HepG2 (cell line): ENCODE measurements around the gene MUTYH. TPM values are rescaled to one million over a fixed set of nuclear protein-coding genes. Genes with fewer than 3 reads are reported as not detected.

ENCODE experiments used
- ATAC-seq: fragments of 200-7000 bp; cut with Tn5 transposase; 3 replicates; pipeline ENCODE4 v1.9.1; 2020; ENCODE audit warnings: mild to moderate bottlenecking, moderate library complexity
- BruUV-seq: library from RNA; stranded (reverse); fragments of 400-500 nt; replicated peaks from 2 replicates; lab custom pipeline; 2021; lab: Mats Ljungman, UMichigan
- CTCF ChIA-PET: fragments of 300-600 bp; formaldehyde crosslinking; extraction: SDS; loops from one replicate; lab custom pipeline; 2021; ENCODE audit warnings: low total read pairs, inconsistent platforms, low intra/inter-chr PET ratio; lab: Yijun Ruan, JAX
- POLR2A ChIA-PET: fragments of 350-600 bp; sonication (Branson Sonifier 250); formaldehyde crosslinking; loops from one replicate; lab custom pipeline; 2020; ENCODE audit warnings: antibody characterized with exemption, inconsistent platforms; lab: Yijun Ruan, JAX
- DNase-seq: peaks from one replicate; pipeline ENCODE4 v3.0.0-alpha.2; 2015; ENCODE audit warnings: low spot score
- FAIRE-seq: peaks from 3 replicates; lab custom pipeline; 2011; peaks lifted over from hg19 to GRCh38; lab: Jason Lieb, UNC
- H2AFZ ChIP-seq: one replicate; pipeline ENCODE4 v1.6.1; 2011; ENCODE audit warnings: low read length, inconsistent platforms
- H3K27ac ChIP-seq: fragments of 300-600 bp; 3 replicates; pipeline ENCODE4 v1.8.0; 2011; ENCODE audit warnings: mixed run types, mild to moderate bottlenecking, mixed read lengths, low read length, inconsistent platforms; ENCODE audit not compliant: insufficient read depth; ENCODE audit errors: extremely low read length
- H3K27me3 ChIP-seq, 2 experiments: fragments of 200-600 bp in 1 of 2; 2 replicates in 1 of 2; 3 replicates in 1 of 2; pipeline versions ENCODE4 v1.6.0 to v1.8.0; 2011; ENCODE audit warnings: low read length in 2 of 2, mild to moderate bottlenecking in 2 of 2, moderate library complexity in 2 of 2, inconsistent platforms in 1 of 2; ENCODE audit not compliant: insufficient read depth in 2 of 2, control insufficient read depth in 1 of 2
- H3K36me3 ChIP-seq, 2 experiments: fragments of 200-600 bp in 1 of 2; replicated peaks in 1 of 2; 2 replicates in 1 of 2; 3 replicates in 1 of 2; pipeline versions ENCODE4 v1.5.1 to v1.8.0; 2011; ENCODE audit warnings: low read length in 2 of 2, inconsistent platforms in 1 of 2; ENCODE audit not compliant: insufficient read depth in 2 of 2, control insufficient read depth in 1 of 2
- H3K4me1 ChIP-seq: 2 replicates; pipeline ENCODE4 v1.5.1; 2012; ENCODE audit warnings: low read length, inconsistent platforms; ENCODE audit not compliant: insufficient read depth
- H3K4me2 ChIP-seq: 2 replicates; pipeline ENCODE4 v1.6.0; 2011; ENCODE audit warnings: low read depth, low read length, inconsistent platforms
- H3K4me3 ChIP-seq, 3 experiments: fragments of 200-600 bp in 1 of 3; sonication (generic), shearing (Covaris generic) in 1 of 3; replicated peaks in 1 of 3; 2 replicates each; pipeline ENCODE4 v1.5.1; 2011 to 2016; ENCODE audit warnings: low read length in 3 of 3, inconsistent platforms in 2 of 3, low read depth in 2 of 3, mild to moderate bottlenecking in 2 of 3, control low read depth in 1 of 3, mixed read lengths in 1 of 3; ENCODE audit not compliant: insufficient read depth in 1 of 3
- H3K79me2 ChIP-seq: one replicate; pipeline ENCODE4 v1.6.1; 2011; ENCODE audit warnings: low read length, inconsistent platforms; ENCODE audit not compliant: insufficient read depth
- H3K9ac ChIP-seq: 2 replicates; pipeline ENCODE4 v1.6.0; 2011; ENCODE audit warnings: mild to moderate bottlenecking, low read depth, low read length, inconsistent platforms; ENCODE audit not compliant: insufficient read depth
- H3K9me3 ChIP-seq: 2 replicates; pipeline ENCODE4 v1.5.1; 2012; ENCODE audit warnings: mild to moderate bottlenecking, low read length
- H4K20me1 ChIP-seq: 2 replicates; pipeline ENCODE4 v1.6.0; 2011; ENCODE audit warnings: inconsistent platforms, mild to moderate bottlenecking, low read length, moderate library complexity; ENCODE audit not compliant: insufficient read depth
- BRCA1 ChIP-seq: sonication (generic); formaldehyde crosslinking; IDR thresholded peaks from 2 replicates; pipeline ENCODE4 v1.4.0; 2020; ENCODE audit warnings: missing genetic modification reagents
- CCDC6 ChIP-seq: sonication (generic); formaldehyde crosslinking; IDR thresholded peaks from 2 replicates; pipeline ENCODE4 v1.8.1; 2022; ENCODE audit warnings: mild to moderate bottlenecking, missing genetic modification reagents, moderate library complexity
- CREB3 ChIP-seq: sonication (generic); formaldehyde crosslinking; IDR thresholded peaks from 2 replicates; pipeline ENCODE4 v1.5.0; 2020; ENCODE audit warnings: missing genetic modification reagents
- ZBTB37 ChIP-seq: sonication (generic); formaldehyde crosslinking; IDR thresholded peaks from 2 replicates; pipeline ENCODE4 v1.4.0; 2020; ENCODE audit warnings: mild to moderate bottlenecking, missing genetic modification reagents
- ZFP90 ChIP-seq: sonication (generic); formaldehyde crosslinking; IDR thresholded peaks from 2 replicates; pipeline ENCODE4 v1.8.0; 2022; ENCODE audit warnings: missing genetic modification reagents, mild to moderate bottlenecking, inconsistent platforms, borderline replicate concordance
- ZSCAN12 ChIP-seq: sonication (generic); formaldehyde crosslinking; IDR thresholded peaks from 2 replicates; pipeline ENCODE4 v1.9.0; 2021; ENCODE audit warnings: mild to moderate bottlenecking, missing genetic modification reagents
- in situ Hi-C: cut with HindIII; loops from 2 replicates; pipeline ENCODE4 v1.10.0; 2017; ENCODE audit warnings: low pct_unique_long_range_greater_than_20kb; ENCODE audit not compliant: extremely low pct_ligation_motif_present
- intact Hi-C: fragments of 100-400 bp; cut with micrococcal nuclease; formaldehyde crosslinking; loops from one replicate; pipeline ENCODE4 v1.10.0; 2022; ENCODE audit not compliant: unreplicated experiment
- polyA plus RNA-seq, 8 experiments: library from polyadenylated mRNA; depleted of rRNA in 3 of 8; stranded (reverse) in 7 of 8; unstranded in 1 of 8; fragments of >200 nt; fragmentation: Illumina TruSeq in 4 of 8; extraction: Trizol in 4 of 8; gene quantifications; 2 replicates each; pipeline versions ENCODE4 v1.2.1 to v1.2.3, GENCODE V29; 2011 to 2016; ENCODE audit warnings: low read depth in 4 of 8, missing spikeins in 1 of 8, mixed read lengths in 1 of 8; ENCODE audit not compliant: insufficient read depth in 1 of 8
- total RNA-seq, 5 experiments: library from RNA; depleted of rRNA; stranded (reverse); fragments of >200 nt; fragmentation: Illumina TruSeq; extraction: Trizol; gene quantifications; 2 replicates each; pipeline ENCODE4 v1.2.3, GENCODE V29; 2016; ENCODE audit warnings: low read depth in 1 of 5
- TF ChIP-seq, protein P1 (sequence below): sonication (generic); formaldehyde crosslinking; IDR thresholded peaks from 2 replicates; pipeline ENCODE4 v1.8.0; 2022; ENCODE audit warnings: missing genetic modification reagents, mild to moderate bottlenecking, borderline replicate concordance

The MUTYH gene
- total and polyA plus RNA-seq, 2 of the 13 experiments (the other 11 are each of a cell fraction or from before 2014, with no cell fraction given), result 16.3 to 17.1 TPM

DNA sequence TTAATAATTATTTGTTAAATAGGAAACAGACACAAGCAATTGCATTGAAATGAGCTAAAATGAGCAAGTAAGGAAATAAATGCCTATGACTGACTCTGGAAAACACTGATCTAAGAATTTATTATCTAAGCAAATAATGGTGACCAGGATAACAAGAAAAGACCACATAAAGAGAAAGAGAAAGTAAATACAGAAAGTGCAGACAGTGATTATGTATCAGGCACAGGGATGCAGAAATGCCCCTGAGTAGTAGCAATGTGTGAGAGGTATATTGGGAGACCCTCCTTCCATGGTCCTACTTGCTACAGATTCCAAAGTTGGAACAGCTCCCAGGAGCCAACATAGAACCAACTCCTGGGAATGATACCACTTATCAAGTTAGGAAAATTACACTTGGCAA is 33.3 kb upstream of the MUTYH start (continued):
- TF ChIP-seq ZBTB37 (CRISPR knock-in tag) (no peak), ZSCAN12 (CRISPR knock-in tag) (no peak), CREB3 (no peak), BRCA1 (CRISPR knock-in tag) (no peak), CCDC6 (no peak)

DNA sequence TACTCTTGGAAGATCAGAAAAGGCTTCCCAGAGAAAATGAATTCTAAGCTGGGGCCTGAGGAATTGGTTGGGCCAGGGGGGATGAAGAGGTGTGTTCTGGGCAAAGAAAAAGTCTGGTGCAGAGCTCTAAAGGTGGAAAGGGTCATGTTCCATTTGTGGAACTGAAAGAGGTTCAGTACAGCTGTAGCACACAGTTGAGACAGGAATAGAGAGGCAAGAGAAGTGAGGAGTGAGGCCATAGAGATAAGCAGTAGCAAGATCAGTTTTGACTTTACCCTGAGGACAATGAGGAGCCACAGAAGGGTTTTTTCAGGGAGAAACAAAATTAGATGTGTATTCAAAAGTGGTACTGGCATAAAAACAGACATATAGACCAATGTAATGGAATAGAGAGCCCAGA is 30.3 kb upstream of the MUTYH start:
- intact Hi-C loops, result no loop called here
- FAIRE-seq, result no peak
- H3K9me3 ChIP-seq, result no peaks in the 10 kb centered on the region
- H3K4me3 ChIP-seq, result no peak overlapping the region
- in situ Hi-C loops, result loop anchor here (25.0 kb wide), 1 partner anchor 217 kb away; the partner anchor contains the start of gene NASP
- no peaks in the 10 kb centered on the region for H4K20me1 ChIP-seq
- H3K79me2 ChIP-seq, result no peaks in the 10 kb centered on the region
- no peaks in the 10 kb centered on the region for H3K27me3 ChIP-seq
- no peak overlapping the region for H2AFZ ChIP-seq
- no peak overlapping the region for H3K4me2 ChIP-seq
- ChIA-PET CTCF (no interaction called here), POLR2A (no interaction called here)
- no peaks in the 10 kb centered on the region for H3K36me3 ChIP-seq
- TF ChIP-seq, protein P1, sequence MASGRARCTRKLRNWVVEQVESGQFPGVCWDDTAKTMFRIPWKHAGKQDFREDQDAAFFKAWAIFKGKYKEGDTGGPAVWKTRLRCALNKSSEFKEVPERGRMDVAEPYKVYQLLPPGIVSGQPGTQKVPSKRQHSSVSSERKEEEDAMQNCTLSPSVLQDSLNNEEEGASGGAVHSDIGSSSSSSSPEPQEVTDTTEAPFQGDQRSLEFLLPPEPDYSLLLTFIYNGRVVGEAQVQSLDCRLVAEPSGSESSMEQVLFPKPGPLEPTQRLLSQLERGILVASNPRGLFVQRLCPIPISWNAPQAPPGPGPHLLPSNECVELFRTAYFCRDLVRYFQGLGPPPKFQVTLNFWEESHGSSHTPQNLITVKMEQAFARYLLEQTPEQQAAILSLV (CRISPR knock-in tag), result no peak
- no peak for TF ChIP-seq ZFP90 (CRISPR knock-in tag)
- TF ChIP-seq, all 625 proteins: peak for 0
- no peaks in the 10 kb centered on the region; the same call in 1 of the 2 replicates for H3K4me1 ChIP-seq
- H3K9ac ChIP-seq, result no peak overlapping the region
- BruUV-seq, result no TSS peak
- H3K27ac ChIP-seq, result no peak overlapping the region
- no peak for ATAC-seq
- DNase-seq, result no peak
